SH-SY5Y (cell line): ENCODE data around the gene OR10A2.

Experiments
- GATA2 ChIP-seq: IDR thresholded peaks from 2 replicates; pipeline ENCODE4 v1.6.1; 2011; ENCODE audit warnings: mild to moderate bottlenecking, low read depth, low read length
- GATA3 ChIP-seq: IDR thresholded peaks from 2 replicates; pipeline ENCODE4 v1.6.1; 2011; ENCODE audit warnings: low read depth, mild to moderate bottlenecking, low read length, moderate library complexity

GRCh38 chr11:6850526-6850925 is 12.3 kb upstream of the OR10A2 start:
- TF ChIP-seq GATA2 (no peak), GATA3 (no peak)
